RPMI8226 (cell line): ENCODE results near the gene IRF2BPL.

ENCODE experiments used
- DNase-seq: peaks from one replicate; pipeline ENCODE4 v3.0.0-alpha.2; 2015

IRF2BPL gene

DNA sequence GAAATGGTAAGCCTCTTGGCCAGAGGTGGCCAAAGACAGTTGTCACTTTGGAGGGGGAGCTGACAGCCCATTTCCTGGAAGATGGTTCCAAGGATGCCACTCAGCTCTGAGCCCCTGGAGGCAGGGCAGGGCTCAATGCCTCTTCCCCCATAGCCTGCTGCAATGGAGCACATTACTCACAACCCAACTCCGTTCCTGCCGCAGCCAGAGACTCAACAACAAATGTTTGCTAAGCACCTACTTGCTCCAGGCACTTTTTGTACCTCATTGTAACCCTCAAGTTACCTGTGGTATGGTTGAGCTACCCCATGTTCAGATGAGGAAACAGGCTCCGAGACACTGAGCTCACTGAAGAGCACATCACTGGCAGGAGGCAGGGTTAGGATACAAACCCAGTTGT lies 19.5 kb downstream of the IRF2BPL start:
- DNase-seq, result no peak

DNA sequence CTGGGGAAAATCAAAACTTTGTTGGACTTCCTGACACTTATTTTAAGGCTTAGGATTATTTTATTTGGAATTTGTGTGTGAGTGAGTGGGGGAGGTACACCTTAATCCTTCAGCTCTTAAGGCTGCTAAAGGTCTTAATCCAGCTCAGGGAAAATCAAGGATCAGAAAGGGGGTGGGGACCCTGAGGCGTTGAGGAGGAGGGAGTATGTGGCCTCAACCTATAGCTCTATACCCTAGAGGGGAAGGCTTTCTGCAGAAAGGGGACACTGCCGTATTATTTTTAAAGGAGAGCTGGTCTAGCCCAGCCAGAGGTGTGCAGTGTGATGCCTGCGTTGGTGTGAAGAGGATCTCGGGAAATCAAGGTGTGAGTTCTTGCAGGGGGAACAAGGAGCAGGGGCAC lies 20.0 kb downstream of the IRF2BPL start:
- no peak for DNase-seq

DNA sequence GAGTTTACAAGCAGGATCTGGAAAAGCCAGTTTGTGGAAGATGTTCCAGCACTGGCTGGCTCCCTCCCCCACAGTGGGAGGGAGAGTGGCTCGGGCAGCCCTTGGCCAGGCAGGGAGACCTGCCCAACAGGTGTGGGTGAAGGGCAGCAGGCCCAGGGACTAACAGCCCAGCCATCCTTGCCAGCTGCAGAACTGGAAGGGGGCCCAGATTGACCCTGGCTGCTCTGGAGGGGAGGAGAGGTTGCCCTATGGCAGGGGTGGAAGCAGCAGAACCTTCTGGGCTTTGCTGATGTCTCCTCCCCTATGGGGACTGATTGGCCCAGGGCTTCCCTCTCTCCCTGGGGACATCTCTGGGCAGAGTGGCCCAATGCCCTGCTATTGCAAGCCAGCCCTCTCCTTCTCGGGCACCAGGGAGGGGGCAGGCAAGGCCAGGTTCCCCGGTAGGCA lies 20.5 kb downstream of the IRF2BPL start:
- DNase-seq, result peak; percentile 64

DNA sequence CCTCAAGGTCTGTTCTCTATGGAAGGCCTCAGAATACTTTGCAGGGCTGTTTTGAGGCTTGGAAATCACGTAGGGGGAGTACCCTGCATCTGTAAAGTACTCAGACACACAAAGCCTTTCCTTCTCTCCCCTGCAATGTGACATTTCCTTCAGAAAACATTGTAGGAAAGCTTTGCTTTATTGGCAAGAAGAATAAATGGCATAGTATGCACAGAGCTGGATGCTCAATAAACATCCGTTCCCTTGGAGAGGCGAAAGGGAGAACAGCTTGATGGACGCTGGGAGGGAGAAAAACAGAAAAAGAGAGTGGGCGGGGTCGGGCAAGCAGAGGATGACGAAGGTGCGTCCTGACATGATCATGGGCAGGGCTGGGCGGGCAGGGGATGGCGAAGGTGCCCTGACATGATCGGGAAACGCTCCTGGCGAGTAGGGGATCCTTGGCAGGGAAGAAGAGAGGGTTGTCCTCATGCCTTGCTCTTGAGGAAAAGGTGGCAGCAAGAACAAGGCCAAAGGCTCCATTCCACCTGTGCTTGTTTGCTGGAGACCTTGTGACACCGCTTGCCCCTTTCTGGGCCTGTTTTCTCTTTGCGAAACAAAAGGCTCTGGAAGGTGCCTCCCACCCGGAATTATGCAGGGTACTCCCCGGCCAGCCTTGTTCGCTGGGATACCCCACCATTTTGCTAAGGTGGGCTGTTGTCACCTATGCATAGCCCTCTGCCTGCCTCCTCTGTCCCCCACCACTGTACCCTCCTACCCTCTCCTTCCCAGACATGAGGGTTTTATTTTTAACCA lies 21.1 kb downstream of the IRF2BPL start:
- no peak for DNase-seq

DNA sequence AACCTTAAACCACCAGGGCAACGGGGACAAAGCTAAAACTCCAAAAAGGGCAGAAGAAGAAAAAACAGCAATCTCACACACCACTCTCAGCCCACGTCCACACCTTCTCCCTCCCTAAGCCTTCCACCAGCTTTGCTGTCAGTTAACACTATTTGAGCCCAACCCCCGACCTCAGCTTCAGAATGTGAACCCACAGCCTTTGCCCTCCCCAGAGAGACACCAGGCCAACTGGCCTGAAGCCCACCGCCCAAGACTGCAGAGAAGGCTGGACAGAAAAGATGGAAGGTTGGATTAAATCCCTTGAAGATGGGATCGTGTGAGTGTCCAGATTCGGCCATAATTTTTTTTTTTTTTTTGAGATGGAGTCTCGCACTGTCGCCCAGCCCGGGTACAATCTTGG lies 22.4 kb downstream of the IRF2BPL start:
- DNase-seq, result no peak

DNA sequence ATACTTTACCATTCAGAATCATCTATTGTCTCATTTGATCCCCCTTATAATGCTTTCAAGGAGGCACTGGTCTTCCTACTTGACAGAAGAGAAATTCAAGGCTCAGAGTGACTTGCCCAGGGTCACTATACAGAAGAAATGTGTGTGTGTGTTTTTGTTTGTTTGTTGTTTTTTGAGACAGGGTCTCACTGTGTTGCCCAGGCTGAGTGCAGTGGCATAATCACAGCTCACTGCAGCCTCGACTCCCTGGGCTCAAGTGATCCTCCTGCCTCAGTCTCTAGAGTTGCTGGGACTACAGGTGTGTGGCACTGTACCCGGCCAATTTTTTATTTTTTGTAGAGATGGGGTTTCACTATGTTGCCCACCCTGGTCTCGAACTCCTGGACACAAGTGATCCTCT lies 22.9 kb downstream of the IRF2BPL start:
- DNase-seq, result no peak

DNA sequence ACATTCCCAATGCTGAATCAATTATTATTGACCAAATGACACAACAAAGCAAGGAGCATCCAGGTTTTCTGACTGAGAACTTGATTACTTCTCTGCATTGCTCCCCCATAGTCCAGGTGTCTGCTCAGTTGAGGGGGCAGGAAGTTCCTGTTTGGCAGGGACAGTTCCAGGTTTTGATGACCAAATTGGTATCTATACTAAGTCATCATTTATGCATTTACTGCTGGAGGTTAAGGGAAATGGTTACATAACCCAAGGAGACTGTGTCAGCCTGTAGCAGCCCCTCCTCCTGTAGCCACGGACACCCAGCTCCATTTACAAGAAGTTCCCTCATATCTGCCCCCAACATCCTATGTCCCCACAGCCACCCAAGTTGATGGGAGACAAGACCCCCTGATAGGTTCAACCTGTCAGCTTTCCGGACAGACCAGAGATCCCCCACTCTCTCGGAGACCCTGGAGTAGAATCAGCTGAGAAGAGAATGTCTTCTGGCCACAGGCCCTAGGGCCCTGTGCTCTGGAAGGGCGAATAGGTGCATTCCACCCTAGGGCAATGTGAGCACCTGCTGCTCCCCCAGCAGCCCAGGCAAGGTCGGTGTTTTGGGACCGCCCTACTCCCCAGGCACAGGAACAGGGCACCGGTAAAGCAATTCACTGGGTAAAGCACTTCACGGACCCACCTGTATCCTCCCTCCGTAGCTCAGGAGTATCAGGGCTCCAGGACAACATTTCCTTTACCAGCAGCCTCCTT lies 23.6 kb downstream of the IRF2BPL start:
- peak; percentile 35 for DNase-seq

DNA sequence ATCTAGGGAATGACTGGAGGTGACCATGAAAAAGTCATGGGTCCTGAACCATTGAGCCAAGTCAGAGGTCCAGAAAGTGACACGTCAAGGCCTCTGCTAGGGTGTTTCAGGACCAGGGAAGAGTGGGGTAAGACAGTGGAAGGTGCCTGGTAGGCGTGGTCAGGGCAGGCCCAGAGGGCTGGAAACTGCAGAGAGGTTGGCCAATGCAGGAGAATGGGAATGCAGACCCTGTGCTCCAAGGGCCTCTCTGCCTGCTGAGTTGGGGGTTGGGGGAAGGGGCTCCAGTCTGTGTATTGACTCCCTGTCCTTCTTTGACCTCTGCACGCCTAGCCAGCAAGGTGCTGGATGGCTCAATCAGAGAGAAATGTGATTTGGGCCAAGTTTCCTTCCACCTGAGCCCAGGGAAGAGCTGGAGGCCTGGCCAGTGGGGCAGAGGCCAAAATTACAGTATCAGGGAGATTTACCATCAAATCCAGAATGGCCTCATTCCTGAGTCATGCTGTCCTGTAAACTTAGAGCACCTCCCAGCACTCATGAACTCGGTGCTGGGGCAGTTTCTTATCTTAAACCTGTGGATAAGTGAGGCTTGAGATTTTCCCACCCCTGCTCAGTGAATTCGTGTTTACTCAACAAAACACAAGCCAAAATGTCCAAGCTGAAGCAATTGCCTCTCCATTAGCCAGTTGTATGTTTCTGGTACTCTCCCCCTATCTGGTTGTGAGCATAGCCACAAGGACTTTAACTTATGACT lies 24.4 kb downstream of the IRF2BPL start:
- no peak for DNase-seq

DNA sequence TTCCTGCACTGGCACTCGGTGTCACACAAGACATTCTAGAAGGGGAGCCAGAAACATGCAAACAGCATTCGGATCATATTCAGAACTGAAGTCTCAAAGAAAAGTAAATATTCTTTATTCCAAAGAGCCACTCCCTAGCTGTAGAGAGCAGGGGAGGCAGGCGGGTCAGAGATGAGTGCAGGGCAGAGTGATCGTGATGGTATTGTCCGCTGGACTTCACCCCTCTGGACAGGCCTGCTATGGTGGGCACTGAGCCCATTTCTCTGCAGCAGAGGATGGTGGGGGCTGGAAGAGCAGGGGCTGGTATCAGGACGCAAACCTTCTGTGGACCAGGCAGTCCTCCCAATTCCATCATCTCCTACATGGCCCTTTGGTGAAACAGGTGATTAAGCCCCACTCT lies 25.6 kb downstream of the IRF2BPL start:
- DNase-seq, result no peak

DNA sequence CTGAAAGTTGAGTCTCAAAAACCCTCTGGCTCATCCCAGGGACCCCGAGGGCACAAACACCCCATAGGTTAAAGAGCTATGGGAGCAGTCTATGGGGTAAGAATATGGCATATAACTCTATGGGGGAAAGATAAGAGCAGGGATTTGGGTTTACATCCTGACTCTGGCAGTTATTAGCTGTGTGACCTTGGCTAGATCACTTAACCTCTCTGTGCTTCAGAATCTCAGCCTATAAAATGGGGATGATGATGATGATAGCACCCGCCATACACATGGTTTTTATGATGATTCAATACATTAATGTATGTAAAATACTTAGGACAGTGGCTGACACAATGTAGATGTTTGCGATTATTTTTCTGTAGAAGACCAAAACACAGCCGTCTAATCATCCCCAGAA lies 26.2 kb downstream of the IRF2BPL start:
- DNase-seq, result no peak

DNA sequence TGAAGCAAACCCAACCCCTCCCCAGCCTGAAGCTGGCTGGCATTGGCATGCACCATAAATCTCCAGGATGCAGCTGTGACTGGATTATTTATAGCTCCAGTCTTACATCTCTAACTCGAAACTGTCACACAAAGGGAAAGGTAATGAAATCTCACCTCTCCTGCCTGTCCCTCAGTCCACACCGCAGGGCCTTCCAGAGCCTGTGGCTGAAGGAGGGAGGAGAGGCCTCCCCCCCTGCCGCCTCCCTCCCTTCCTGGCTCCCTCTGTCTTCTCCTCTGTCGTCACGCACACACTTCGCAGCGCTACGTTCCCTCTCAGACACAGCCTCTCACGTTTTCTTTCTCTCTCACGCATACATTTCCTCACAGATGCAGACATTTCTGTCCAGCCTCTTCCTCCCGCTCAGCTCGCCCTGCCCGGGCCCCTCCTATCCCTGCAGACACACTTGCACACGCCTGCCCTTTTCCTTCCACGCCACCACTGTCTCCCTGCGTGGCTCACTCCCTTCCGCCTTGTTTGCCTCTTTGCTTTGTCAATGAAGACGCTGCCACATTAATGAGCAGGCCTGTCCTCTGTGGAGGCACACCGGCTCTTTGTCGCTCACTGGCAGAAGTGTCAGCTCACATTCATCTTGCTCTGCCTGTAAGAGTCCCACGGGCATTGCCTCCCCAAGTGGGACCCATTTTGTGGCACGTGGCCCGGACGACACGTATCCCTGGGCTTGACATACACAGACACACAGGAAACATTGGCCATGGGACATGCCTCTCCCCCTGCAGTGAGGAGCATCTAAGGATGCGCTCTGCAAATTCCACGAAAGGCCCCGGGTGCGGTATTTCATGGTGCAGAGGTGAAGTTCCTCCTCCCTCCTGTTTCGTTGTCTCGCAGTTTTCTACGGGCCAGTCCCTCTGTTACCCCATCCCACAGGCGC lies 27.9 kb downstream of the IRF2BPL start:
- peak; percentile 84 for DNase-seq

DNA sequence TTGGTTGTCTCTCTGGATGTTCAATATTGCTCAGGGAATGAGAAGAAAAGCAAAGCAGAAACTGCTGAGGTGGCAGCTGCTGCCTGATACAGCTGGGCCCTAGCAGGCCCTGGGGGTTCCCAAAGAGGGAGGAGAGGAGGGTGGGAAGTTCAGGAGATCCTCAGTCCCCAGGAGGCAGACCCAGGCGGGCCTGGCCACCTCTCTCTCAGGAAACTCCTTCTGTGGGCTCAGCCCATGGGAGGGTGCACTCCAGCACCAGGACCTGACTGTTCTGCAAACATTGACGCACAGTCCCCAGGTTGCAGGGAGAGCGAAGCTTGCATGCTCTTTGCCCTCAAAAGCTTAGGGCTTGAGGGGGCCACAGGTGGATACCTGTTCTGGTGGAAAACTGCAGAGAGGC lies 29.6 kb downstream of the IRF2BPL start:
- peak; percentile 10 for DNase-seq

DNA sequence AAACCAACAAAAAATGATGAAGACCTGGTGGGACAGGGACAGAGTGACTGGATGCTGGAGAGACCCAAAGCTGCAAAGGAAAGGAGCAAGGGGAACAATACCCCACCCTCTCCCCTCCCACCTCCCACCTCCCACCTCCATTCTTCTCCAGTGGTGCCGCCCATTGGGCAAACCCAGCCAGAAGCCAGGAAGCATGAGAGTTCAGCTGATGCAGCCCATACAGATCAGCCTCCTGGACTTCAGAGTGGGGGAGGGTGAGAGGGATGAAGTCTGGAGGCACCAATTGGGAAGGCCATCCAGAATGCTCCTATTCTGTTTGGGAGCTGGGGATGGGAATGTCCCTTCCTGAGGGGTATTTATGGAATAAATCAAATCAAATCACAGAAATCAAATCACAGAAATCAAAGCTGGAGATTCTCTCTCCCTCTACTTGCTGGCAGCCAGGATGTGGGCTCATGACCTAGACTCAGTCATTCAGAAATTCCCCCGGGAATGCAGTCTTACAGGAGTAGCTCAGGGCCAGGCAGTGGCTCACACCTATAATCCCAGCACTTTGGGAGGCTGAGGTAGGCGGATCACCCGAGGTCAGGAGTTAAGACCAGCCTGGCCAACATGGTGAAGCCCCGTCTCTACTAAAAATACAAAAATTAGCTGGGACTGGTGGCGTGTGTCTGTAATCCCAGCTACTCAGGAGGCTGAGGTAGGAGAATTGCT lies 31.1 kb downstream of the IRF2BPL start:
- DNase-seq, result no peak

DNA sequence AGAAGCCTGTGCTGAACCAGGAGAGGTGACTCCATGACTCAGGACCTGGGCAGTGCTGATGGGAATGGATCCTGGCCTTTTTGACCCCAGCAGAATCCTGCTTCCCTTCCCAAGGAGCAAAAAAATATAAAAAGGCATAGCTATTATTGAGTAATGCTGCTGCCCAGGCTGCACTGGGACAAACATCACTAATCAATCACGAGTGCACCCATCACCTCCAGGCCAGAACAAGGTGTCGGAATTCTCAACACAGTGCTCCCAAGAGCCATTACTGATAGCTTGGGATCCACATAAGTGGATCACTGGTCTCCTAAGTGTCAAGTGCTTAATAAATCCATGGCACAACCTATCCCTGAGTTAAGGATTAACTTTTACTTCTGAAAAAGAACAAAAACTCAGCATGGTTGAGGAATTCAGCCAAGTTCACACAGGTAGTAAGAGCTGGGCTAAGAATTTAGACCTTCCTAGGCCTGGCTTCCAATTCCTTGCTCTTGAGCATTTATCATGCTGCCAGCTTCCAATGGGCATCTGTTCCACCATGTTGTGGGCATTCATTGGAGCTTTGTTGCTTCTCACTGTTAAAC lies 31.9 kb downstream of the IRF2BPL start:
- no peak for DNase-seq

DNA sequence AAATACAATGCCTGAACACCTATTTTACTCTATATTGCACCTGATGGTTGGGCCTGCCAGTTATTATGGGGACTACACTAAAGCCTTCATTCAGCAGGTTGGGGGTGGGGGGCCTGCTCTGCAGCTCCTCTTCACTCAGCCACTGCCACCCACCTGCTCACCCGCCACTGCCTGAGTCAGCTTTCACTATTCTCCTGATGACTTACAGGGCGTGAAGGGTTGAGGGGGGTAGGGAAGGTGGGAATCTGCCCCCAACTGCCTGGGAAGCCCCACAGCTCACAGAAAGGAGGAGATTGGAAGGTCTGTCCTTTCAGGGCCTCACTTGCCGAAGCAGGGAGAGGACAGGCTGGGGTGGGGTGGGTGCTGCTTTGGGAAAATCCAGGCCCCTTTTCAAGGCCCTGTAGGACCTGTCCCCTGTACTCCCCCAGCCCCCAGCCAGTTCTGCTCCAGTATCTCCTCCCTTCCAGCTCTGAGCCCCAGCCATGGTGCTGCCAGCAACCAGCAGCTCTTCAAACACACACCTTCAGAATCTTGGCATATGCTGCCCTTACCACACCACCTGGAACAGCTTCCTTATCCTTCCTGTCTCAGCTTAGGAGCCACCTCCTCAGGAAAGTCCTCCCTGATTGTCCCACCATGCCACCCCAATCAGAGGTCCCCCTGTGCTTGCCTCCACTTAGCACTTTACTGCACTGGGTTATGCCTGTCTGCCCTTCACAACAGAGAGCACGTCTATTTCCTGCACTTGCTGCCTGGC lies 33.1 kb downstream of the IRF2BPL start:
- DNase-seq, result peak; percentile 33

DNA sequence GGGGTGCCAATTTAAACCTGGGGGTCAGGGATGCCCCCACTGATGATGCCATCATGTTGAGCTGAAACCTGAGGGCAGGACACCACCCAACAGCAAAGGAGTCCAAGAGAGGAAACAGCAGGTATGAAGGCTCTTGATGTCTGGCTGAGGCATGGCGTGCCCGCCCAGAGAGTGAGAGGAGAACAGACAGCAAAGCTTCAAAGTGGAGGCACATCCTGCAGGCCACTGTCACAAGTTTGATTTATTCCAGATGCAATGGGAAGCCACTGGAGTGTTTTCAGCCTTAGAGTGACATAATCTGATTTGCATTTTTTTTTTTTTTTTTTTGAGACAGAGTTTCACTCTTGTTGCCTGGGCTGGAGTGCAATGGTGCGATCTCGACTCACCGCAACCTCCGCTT lies 34.8 kb downstream of the IRF2BPL start:
- DNase-seq, result no peak

DNA sequence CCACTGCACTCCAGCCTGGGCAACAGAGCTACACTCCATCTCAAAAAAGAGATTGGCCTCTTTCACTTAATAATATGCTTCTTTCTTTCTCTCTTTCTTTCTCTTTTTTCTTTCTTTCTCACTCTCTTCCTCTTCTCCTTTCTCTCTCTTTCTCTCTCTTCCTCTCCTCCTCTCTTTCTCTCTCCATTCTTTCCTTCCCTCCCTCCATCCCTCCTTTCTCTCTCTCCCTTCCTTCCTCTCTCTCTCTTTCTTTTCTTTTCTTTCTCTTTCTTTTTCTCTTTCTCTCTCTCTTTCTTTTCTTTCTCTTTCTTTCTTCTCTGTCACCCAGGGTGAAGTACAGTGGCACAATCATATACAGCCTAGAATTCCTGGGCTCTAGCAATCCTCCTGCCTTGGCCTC lies 38.4 kb downstream of the IRF2BPL start:
- DNase-seq, result no peak

DNA sequence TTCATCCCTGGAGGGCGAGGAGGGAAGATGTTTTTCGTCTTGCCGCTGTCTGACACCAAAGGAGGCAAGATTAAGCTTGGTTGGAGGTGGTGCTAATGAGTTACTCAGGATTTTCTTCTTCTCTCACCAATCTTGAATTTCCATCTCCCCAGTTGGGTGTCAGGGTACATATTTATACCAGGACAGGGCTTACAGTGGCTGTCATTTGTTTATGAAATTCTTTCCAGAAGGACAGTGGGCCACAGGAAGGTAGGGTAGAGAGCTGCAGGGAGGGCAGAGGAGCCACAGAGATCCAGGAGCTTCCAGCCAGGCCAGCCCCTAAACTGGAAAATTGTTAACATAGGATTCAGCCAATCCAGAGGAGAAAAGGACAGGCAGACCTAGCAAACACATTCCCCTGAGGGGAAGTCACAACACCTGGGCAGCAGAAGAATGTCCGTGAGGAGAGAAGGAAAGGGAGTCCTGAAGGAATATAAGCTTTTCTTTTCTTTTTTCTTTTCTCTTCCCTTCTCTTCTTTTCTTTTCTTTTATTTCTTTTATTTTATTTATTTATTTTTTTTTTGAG lies 40.5 kb downstream of the IRF2BPL start:
- DNase-seq, result no peak

DNA sequence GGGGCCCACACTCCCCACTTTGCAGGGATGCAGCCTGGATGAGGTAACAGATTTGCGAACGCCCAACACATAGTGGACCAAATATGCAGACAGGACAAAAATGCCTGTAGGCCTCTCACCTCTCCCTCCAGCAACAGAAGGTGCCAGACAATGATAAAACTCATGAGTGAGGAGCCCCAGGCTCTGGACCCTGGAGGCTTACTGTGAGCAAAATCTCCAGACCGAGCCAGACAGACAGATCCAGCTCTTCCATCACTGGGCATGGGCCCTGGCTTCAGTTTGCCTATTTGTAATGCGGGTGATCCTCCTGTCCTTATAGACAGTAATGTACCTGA lies 42.3 kb downstream of the IRF2BPL start:
- DNase-seq, result no peak

DNA sequence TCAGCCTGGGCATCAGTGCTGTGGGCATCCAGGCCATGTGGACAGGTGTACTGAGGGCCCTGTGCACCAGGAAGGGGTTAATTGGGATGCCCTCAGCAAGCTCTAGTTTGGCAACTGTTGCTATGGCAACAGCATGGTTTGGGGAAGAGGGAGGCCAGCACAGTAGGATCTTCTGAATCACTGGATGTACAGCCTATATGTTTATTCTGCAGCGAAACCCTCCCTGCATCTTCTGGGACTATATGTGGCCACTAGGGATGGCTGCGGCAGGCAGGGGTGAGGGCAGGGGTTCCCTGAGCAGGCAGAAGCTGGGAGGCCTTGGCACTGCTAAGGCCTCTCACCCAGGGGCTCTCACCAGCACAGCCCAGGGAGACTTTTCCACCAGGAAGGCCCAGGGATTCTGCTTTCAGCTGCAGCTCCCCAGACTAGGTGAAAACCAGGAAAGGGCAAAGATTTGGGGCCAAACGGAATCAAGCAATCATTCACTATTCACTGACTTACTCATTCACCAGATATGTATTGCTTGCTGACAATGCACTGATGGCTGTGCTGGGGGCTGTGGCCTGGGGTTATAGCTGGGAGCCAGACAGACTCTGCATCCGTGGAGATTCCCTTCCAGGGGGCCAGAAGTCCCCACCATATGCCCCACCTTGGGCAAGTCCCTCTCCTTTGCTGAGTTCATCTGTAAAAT lies 42.8 kb downstream of the IRF2BPL start:
- no peak for DNase-seq
